K562 (cell line): Measurements from ENCODE around the gene NIN.

Experiments
- CTCF ChIP-seq, 3 experiments: IDR thresholded peaks in 2 of 3; conservative IDR thresholded peaks in 1 of 3; 2 replicates each; pipeline ENCODE4 v1.5.1; 2011 to 2012; ENCODE audit warnings: low read length in 3 of 3, mild to moderate bottlenecking in 3 of 3, control low read depth in 2 of 3, improper control_type of control experiment in 1 of 3, inconsistent platforms in 1 of 3, low read depth in 1 of 3, mixed read lengths in 1 of 3, moderate library complexity in 1 of 3; ENCODE audit not compliant: insufficient read depth in 2 of 3
- E2F6 ChIP-seq, 2 experiments: IDR thresholded peaks; 2 replicates each; pipeline ENCODE4 v1.6.1; 2011; ENCODE audit warnings: borderline replicate concordance in 1 of 2, control low read depth in 1 of 2, low read depth in 1 of 2, low read length in 1 of 2, mild to moderate bottlenecking in 1 of 2, mixed read lengths in 1 of 2, moderate library complexity in 1 of 2; ENCODE audit not compliant: insufficient read depth in 1 of 2, insufficient read length in 1 of 2, poor library complexity in 1 of 2, severe bottlenecking in 1 of 2; ENCODE audit errors: extremely low read depth in 1 of 2
- FOXM1 ChIP-seq, 2 experiments: fragments of 450-650 bp in 1 of 2; sonication (generic) in 1 of 2; formaldehyde crosslinking in 1 of 2; IDR thresholded peaks; 2 replicates each; pipeline versions ENCODE4 v1.6.1 to v1.9.0; 2017 to 2022; ENCODE audit warnings: low read depth in 2 of 2, mild to moderate bottlenecking in 2 of 2, missing genetic modification reagents in 1 of 2, moderate library complexity in 1 of 2
- HDAC1 ChIP-seq, 2 experiments: fragments of 450-650 bp; IDR thresholded peaks; 2 replicates each; pipeline ENCODE4 v1.6.1; 2016 to 2017; ENCODE audit warnings: inconsistent platforms in 1 of 2, mild to moderate bottlenecking in 1 of 2, moderate library complexity in 1 of 2
- HIVEP1 ChIP-seq: fragments of 250-450 bp; sonication (Bioruptor Pico); IDR thresholded peaks from 2 replicates; pipeline ENCODE4 v1.4.0; 2020; ENCODE audit warnings: mild to moderate bottlenecking
- NCOR1 ChIP-seq: fragments of 450-650 bp; IDR thresholded peaks from 2 replicates; pipeline ENCODE4 v1.6.1; 2016; ENCODE audit warnings: mild to moderate bottlenecking, moderate library complexity

- no peak for TF ChIP-seq E2F6 (IDR thresholded peaks at IDR 0.05; ENCODE audit: borderline replicate concordance in 1 of 2, extremely low read depth in 1 of 2, insufficient read depth in 1 of 2, insufficient read length in 1 of 2, low read depth in 1 of 2, low read length in 1 of 2, poor library complexity in 1 of 2, severe bottlenecking in 1 of 2)
- TF ChIP-seq NCOR1: no peak
- TF ChIP-seq FOXM1 (IDR thresholded peaks at IDR 0.05; ENCODE audit: low read depth): no peak
- TF ChIP-seq FOXM1 (CRISPR knock-in tag; IDR thresholded peaks at IDR 0.05; ENCODE audit: low read depth): no peak
- no peak for TF ChIP-seq HDAC1 (IDR thresholded peaks at IDR 0.05)
- no peak for TF ChIP-seq HIVEP1
- no peak for TF ChIP-seq CTCF (IDR thresholded peaks at IDR 0.05 in 2 of 3, conservative IDR thresholded peaks at IDR 0.05 in 1 of 3; ENCODE audit: insufficient read depth in 2 of 3, low read depth in 1 of 3, low read length in 3 of 3)
These were observed 112.0 kb downstream of the NIN start for GRCh38 chr14:50718949-50719348.
